ENCODE data around the gene DHRSX.

DNA sequence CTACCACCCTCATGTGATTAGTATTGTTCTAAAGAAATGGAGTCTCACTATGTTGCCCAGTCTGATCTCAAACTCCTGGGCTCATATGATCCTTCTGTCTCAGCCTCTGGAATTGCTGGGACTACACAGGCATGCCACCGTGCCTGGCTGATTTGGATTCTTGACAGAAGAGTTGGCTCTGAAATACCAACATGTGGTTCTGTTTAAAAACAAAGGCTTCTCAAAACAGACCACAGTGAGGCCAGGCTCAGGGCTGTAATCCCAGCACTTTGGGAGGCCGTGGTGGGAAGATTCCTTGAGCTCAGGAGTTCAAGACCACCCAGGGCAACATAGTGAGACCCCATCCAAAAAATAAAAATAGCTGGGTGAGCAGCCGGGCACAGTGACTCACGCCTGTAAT lies 126.7 kb downstream of the DHRSX start:
- TF ChIP-seq, protein P1, sequence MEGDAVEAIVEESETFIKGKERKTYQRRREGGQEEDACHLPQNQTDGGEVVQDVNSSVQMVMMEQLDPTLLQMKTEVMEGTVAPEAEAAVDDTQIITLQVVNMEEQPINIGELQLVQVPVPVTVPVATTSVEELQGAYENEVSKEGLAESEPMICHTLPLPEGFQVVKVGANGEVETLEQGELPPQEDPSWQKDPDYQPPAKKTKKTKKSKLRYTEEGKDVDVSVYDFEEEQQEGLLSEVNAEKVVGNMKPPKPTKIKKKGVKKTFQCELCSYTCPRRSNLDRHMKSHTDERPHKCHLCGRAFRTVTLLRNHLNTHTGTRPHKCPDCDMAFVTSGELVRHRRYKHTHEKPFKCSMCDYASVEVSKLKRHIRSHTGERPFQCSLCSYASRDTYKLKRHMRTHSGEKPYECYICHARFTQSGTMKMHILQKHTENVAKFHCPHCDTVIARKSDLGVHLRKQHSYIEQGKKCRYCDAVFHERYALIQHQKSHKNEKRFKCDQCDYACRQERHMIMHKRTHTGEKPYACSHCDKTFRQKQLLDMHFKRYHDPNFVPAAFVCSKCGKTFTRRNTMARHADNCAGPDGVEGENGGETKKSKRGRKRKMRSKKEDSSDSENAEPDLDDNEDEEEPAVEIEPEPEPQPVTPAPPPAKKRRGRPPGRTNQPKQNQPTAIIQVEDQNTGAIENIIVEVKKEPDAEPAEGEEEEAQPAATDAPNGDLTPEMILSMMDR (IDR thresholded peaks at IDR 0.05) = no peak
- TF ChIP-seq POLR2A (IDR thresholded peaks at IDR 0.05) (no peak), POLR2AphosphoS5 (IDR thresholded peaks at IDR 0.05) (no peak)

Data from breast epithelium (tissue), 3 donors.